Spleen (tissue), 7 donors: Measurements from ENCODE around the gene CFAP69.
"Not testable (repeated sequence)": the region's sequence is repeated elsewhere in the genome, so short reads cannot be mapped to it uniquely, and the experiment has no call there.

Experiments
- CTCF ChIP-seq, 11 experiments: fragments of 200-600 bp in 7 of 11; fragments of 450-650 bp in 4 of 11; sonication (generic) in 4 of 11; IDR thresholded peaks in 8 of 11; conservative IDR thresholded peaks in 3 of 11; 1 replicate in 7 of 11; 2 replicates in 4 of 11; pipeline versions ENCODE4 v1.4.0 to v1.8.0; 2016 to 2021; ENCODE audit warnings: antibody characterized with exemption in 11 of 11, inconsistent platforms in 4 of 11, mild to moderate bottlenecking in 1 of 11
- POLR2A ChIP-seq, 3 donors: fragments of 450-650 bp; IDR thresholded peaks; one replicate each; pipeline ENCODE4 v1.5.1; 2017; ENCODE audit warnings: antibody characterized with exemption in 3 of 3, mild to moderate bottlenecking in 1 of 3
- donor health status: DM: no; HTN: no; CAD: no; lungs with moderate emphysema.
- donor health status: DM: no; HTN: no; CAD: no.
- donor health status: DM: no; HTN: no; CAD: no.

GRCh38 chr7:90350032-90350431, 105.1 kb downstream of the CFAP69 start:
- not testable (repeated sequence) for TF ChIP-seq POLR2A (IDR thresholded peaks at IDR 0.05); CTCF (IDR thresholded peaks at IDR 0.05 in 8 of 11, conservative IDR thresholded peaks at IDR 0.05 in 3 of 11)
